NB4 (cell line): ENCODE data around the gene ANO10.

ENCODE experiments used
- MYC ChIP-seq: IDR thresholded peaks from 2 replicates; pipeline ENCODE4 v1.6.1; 2011; ENCODE audit warnings: low read depth, low read length
- POLR2A ChIP-seq: IDR thresholded peaks from 2 replicates; pipeline ENCODE4 v1.6.1; 2011; ENCODE audit warnings: mild to moderate bottlenecking; ENCODE audit not compliant: insufficient read length; ENCODE audit errors: extremely low read depth
- TF ChIP-seq, protein P1 (sequence below): IDR thresholded peaks from one replicate; pipeline ENCODE4 v1.5.1; 2012; ENCODE audit warnings: low read depth, low read length
- TF ChIP-seq, protein P2 (sequence below): IDR thresholded peaks from 2 replicates; pipeline ENCODE4 v1.6.1; 2011; ENCODE audit warnings: low read depth, low read length

GRCh38 chr3:43632269-43632733 lies 10.5 kb upstream of the ANO10 start:
- TF ChIP-seq POLR2A, result no peak
- TF ChIP-seq, protein P1, sequence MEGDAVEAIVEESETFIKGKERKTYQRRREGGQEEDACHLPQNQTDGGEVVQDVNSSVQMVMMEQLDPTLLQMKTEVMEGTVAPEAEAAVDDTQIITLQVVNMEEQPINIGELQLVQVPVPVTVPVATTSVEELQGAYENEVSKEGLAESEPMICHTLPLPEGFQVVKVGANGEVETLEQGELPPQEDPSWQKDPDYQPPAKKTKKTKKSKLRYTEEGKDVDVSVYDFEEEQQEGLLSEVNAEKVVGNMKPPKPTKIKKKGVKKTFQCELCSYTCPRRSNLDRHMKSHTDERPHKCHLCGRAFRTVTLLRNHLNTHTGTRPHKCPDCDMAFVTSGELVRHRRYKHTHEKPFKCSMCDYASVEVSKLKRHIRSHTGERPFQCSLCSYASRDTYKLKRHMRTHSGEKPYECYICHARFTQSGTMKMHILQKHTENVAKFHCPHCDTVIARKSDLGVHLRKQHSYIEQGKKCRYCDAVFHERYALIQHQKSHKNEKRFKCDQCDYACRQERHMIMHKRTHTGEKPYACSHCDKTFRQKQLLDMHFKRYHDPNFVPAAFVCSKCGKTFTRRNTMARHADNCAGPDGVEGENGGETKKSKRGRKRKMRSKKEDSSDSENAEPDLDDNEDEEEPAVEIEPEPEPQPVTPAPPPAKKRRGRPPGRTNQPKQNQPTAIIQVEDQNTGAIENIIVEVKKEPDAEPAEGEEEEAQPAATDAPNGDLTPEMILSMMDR, result no peak
- TF ChIP-seq, protein P2, sequence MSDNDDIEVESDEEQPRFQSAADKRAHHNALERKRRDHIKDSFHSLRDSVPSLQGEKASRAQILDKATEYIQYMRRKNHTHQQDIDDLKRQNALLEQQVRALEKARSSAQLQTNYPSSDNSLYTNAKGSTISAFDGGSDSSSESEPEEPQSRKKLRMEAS, result no peak
- TF ChIP-seq MYC, result no peak
